Ectodermal cell (in vitro differentiated cells): ENCODE results near the gene PTPRN2.

Experiments
- H3K27ac ChIP-seq: 2 replicates; pipeline ENCODE4 v1.7.0; 2013; ENCODE audit warnings: mild to moderate bottlenecking, low read depth, low read length; ENCODE audit not compliant: insufficient read depth, poor library complexity, severe bottlenecking
- H3K27me3 ChIP-seq: 2 replicates; pipeline ENCODE4 v1.7.0; 2013; ENCODE audit warnings: mild to moderate bottlenecking, low read length; ENCODE audit not compliant: insufficient read depth, control insufficient read depth, poor library complexity, severe bottlenecking
- H3K36me3 ChIP-seq: one replicate; pipeline ENCODE4 v1.7.0; 2013; ENCODE audit warnings: low read length; ENCODE audit not compliant: control insufficient read depth, insufficient read depth
- H3K4me1 ChIP-seq: one replicate; pipeline ENCODE4 v1.7.0; 2013; ENCODE audit warnings: low read length; ENCODE audit not compliant: control insufficient read depth, insufficient read depth
- H3K4me3 ChIP-seq: 2 replicates; pipeline ENCODE4 v1.7.0; 2013; ENCODE audit warnings: low read depth, low read length, control low read depth; ENCODE audit not compliant: insufficient read depth
- H3K9me3 ChIP-seq: 2 replicates; pipeline ENCODE4 v1.7.0; 2013; ENCODE audit warnings: mild to moderate bottlenecking, low read length, moderate library complexity; ENCODE audit not compliant: control insufficient read depth
- WGBS, 2 experiments: methylation state at CpG; one replicate each; pipeline ENCODE4 v1.1.7; 2013; ENCODE audit warnings: missing lambda C conversion rate in 2 of 2; 5-methylcytosine and 5-hydroxymethylcytosine counted together

The PTPRN2 gene

DNA sequence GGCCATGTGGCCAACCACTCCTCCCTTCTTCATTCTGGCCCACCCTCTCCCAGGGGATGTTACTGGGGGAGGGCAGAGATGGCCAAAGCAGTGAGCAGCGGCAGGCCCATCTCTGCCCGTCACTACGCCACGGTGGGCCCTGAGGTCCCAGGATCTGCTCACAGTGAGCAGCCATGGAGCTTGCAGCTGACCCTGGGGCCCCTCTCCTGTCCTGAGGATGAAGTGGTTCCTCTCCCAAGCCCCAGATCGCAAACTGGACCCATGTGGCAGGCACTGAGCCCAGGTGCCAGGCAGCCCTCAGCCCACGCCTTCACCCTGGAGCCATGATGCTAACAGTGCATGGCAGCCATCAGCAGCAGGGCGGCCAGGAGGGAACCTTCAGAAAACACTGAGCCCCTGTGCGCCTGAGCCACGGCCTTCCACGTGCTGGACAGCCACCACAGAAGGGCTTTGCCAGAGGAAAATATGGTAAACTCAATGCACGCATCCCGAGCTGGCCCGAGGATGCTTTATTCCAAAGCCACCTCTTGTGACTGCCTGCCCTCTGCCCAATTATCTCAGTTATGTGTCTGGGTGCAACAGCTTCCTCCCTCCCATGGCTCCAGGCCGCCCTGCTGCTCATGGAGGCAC lies 485.7 kb downstream of the PTPRN2 start:
- 77 to 78% methylated on average over 14 of the region's 14 CpGs for WGBS, 2 experiments
- Histone ChIP-seq H3K4me3 (no peak overlapping the region), H3K4me1 (no peaks in the 10 kb centered on the region), H3K27ac (no peak overlapping the region), H3K36me3 (no peaks in the 10 kb centered on the region), H3K9me3 (peaks cover 15% of the 10 kb centered on the region), H3K27me3 (no peaks in the 10 kb centered on the region)

- Histone ChIP-seq H3K36me3 (no peaks in the 10 kb centered on the region), H3K4me1 (no peaks in the 10 kb centered on the region), H3K9me3 (peaks cover 16% of the 10 kb centered on the region), H3K27me3 (no peaks in the 10 kb centered on the region), H3K27ac (no peak overlapping the region), H3K4me3 (no peak overlapping the region)
- WGBS, 2 experiments = 90 to 91% methylated on average over 51 to 52 of the region's 54 CpGs
These were observed 489.2 kb downstream of the PTPRN2 start for GRCh38 chr7:158098125-158099030.

DNA sequence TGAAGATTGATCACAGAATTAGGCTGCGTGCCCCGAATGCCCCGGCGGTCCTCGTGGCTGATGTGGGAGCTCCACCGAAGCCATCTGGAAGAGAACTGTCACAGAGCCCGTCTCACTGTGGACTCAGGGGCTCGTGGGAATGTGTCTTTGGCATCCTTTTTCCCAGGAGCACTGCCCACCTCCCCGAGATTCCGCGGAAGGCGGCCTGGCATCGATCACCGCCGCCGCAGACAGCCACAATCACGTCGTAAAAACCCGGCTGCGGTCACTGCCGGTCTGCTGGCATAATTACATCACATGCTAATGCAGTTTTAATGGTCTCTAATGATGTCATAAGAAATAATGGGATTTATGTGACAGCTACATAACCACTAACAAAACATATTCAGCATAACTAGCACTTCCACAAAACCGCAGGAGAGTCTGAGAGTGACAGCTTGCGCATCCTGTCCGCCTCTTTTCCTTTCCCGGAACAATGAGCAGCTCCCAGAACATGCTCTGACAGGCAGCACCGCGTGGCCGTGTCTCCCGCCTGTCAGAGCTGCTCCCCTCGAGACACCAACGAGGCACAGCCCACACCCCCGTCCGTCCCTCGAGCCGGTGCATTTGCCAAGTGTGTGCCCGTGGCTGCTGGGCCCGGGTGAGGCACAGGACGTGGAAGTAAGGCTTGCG lies 490.0 kb downstream of the PTPRN2 start:
- Histone ChIP-seq H3K4me1 (no peaks in the 10 kb centered on the region), H3K27me3 (no peaks in the 10 kb centered on the region), H3K4me3 (no peak overlapping the region), H3K27ac (no peak overlapping the region), H3K9me3 (peaks cover 16% of the 10 kb centered on the region), H3K36me3 (no peaks in the 10 kb centered on the region)
- WGBS, 2 experiments = 89% methylated on average over 39 of the region's 39 CpGs

DNA sequence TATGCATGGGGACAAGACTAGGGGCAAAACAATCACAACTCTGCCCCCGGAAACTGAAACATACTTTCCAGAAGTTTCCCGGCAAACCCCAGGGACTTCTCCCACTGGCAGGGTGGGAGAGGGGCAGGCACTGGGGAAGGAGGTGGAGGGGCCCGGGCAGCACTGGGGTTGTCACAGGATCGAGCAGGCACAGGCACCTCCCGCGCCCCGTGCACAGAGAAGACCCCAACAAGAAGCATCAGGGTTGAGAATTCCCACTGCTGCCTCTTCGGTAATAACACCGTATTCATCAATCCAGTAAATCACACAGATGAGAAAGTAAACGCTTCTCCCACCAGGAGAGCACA lies 490.5 kb downstream of the PTPRN2 start:
- Histone ChIP-seq H3K27me3 (no peaks in the 10 kb centered on the region), H3K4me1 (no peaks in the 10 kb centered on the region), H3K9me3 (peaks cover 16% of the 10 kb centered on the region), H3K27ac (no peak overlapping the region), H3K4me3 (no peak overlapping the region), H3K36me3 (no peaks in the 10 kb centered on the region)
- 83 to 84% methylated on average over 10 of the region's 10 CpGs for WGBS, 2 experiments

DNA sequence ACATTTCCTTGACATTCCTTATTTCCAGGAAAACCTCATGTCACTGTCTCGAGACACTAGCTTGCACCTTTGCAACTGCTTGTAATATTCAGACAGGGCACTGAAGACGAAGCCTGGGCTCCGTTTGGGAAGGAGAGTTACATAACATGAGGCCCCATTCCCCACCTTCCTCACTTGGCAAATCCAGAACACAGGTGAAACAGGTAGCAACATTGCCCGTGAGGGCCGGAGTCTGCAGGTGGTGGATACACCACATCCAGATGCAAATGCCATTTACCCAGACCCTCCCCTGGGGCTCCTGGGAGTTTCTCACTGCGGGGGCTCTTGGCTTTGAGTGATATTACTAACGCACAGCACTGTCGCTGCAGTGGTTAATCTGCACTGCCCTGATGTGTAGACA lies 491.0 kb downstream of the PTPRN2 start:
- peaks cover 12% of the 10 kb centered on the region for H3K9me3 ChIP-seq
- WGBS, 2 experiments = 71 to 79% methylated on average over 8 of the region's 8 CpGs
- H3K4me3 ChIP-seq = no peak overlapping the region
- H3K4me1 ChIP-seq = no peaks in the 10 kb centered on the region
- no peaks in the 10 kb centered on the region for H3K36me3 ChIP-seq
- no peak overlapping the region for H3K27ac ChIP-seq
- no peaks in the 10 kb centered on the region for H3K27me3 ChIP-seq

DNA sequence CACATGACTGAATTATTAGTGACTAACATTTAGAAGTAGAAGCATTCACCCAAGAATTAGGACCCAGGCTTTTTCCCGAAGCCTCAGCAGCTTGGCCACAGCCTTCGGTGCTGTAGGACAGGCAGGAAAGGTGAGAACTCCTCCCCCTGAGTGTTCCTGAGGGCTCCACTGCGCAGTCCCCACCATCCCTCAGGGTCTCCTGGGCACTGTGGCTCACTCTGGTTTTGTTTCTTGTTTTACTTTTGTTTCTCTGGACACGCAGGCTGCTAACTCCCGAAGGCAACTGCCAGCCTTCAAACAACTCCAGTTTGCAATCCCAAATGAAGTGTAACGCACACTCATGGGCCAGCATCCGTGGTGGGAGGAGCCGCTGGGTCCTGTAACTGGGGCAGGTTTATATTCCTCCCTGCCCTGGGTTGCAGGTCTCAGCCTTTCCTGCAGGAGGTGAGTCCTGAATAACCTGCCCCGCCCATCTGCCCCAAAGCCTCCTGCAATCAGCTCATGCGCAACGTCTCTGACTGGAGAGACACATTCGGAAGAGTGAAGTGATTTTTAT lies 492.9 kb downstream of the PTPRN2 start:
- peaks cover 14% of the 10 kb centered on the region for H3K9me3 ChIP-seq
- WGBS, 2 experiments = 84% methylated on average over 12 of the region's 12 CpGs
- H3K4me1 ChIP-seq = no peaks in the 10 kb centered on the region
- H3K27ac ChIP-seq = no peak overlapping the region
- no peaks in the 10 kb centered on the region for H3K27me3 ChIP-seq
- H3K4me3 ChIP-seq = no peak overlapping the region
- no peaks in the 10 kb centered on the region for H3K36me3 ChIP-seq

GRCh38 chr7:158094046-158094445 lies 493.6 kb downstream of the PTPRN2 start:
- WGBS, 2 experiments = 91 to 93% methylated on average over 10 of the region's 10 CpGs
- H3K27ac ChIP-seq = no peak overlapping the region
- no peaks in the 10 kb centered on the region for H3K4me1 ChIP-seq
- no peaks in the 10 kb centered on the region for H3K36me3 ChIP-seq
- H3K4me3 ChIP-seq = no peak overlapping the region
- H3K27me3 ChIP-seq = no peaks in the 10 kb centered on the region
- peaks cover 14% of the 10 kb centered on the region for H3K9me3 ChIP-seq

DNA sequence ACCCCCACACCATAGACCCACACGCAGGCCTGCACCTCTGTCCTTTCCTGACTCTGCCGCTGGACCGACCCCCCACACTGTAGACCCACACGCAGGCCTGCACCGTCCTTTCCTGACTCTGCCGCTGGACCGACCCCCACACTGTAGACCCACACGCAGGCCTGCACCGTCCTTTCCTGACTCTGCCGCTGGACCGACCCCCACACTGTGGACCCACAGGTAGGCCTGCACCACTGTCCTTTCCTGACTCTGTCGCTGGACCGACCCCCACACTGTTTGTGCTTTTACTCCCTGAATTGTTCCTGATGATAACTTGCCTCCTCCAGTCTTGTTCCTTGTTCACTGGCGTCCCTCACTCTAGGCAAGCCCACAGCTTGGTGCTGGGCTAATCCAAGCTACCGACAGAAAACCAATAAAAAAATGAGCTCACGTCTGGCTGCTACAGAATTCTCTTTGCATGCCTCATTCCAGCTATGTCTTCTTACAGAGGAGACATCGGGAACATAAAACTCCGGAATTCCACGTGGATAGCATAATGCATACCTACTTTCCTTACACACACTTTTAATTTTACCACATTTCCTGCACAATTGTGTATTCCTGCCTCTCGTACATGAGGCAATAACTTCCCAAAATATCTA lies 494.3 kb downstream of the PTPRN2 start:
- Histone ChIP-seq H3K9me3 (peaks cover 14% of the 10 kb centered on the region), H3K27ac (no peak overlapping the region), H3K4me1 (no peaks in the 10 kb centered on the region), H3K36me3 (no peaks in the 10 kb centered on the region), H3K4me3 (no peak overlapping the region), H3K27me3 (no peaks in the 10 kb centered on the region)
- 76 to 80% methylated on average over 19 of the region's 20 CpGs for WGBS, 2 experiments

DNA sequence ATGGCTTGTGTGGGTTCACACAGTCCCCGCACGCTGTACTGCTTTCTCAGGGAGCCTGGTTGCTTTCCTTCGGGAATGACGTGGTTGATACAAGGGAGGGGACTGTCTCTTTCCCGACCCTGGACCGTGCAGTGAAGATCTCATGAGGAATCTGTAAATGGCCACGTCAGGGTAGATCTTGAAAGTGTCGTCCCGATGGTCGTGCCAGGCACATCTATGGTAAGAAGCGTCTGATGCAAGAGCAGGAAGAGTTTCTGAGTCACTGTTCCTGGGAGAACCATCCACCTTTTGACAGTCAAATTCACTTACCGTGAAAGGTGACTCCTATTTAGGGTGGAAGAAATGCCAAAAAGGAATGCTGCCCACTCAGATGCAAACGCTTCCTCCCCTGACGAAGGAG lies 500.4 kb downstream of the PTPRN2 start:
- Histone ChIP-seq H3K36me3 (no peaks in the 10 kb centered on the region), H3K4me3 (no peak overlapping the region), H3K4me1 (no peaks in the 10 kb centered on the region), H3K27ac (no peak overlapping the region), H3K27me3 (no peaks in the 10 kb centered on the region), H3K9me3 (peaks cover 13% of the 10 kb centered on the region)
- 78 to 85% methylated on average over 14 of the region's 14 CpGs for WGBS, 2 experiments
